ENCODE data around the gene NPAS3. TPM values are rescaled to one million over a fixed set of nuclear protein-coding genes. Genes with fewer than 3 reads are reported as not detected.

Gene NPAS3
- total RNA-seq, 1 donor from 2014 or later = 2.3 TPM

GRCh38 chr14:33165926-33166289 is 227.2 kb downstream of the NPAS3 start:
- no peak for DNase-seq (ENCODE audit: low spot score)

GRCh38 chr14:33175951-33176350 is 237.3 kb downstream of the NPAS3 start:
- DNase-seq (ENCODE audit: low spot score) = no peak

- DNase-seq (ENCODE audit: low spot score) = no peak
Measured at GRCh38 chr14:33184587-33184986, 245.9 kb downstream of the NPAS3 start.

- DNase-seq (ENCODE audit: low spot score) = no peak
Measured at GRCh38 chr14:33186656-33187055, 248.0 kb downstream of the NPAS3 start.

GRCh38 chr14:33188880-33189279 is 250.2 kb downstream of the NPAS3 start:
- no peak for DNase-seq (ENCODE audit: low spot score)

GRCh38 chr14:33191855-33192254 is 253.2 kb downstream of the NPAS3 start:
- no peak for DNase-seq (ENCODE audit: low spot score)

GRCh38 chr14:33194551-33194950 is 255.9 kb downstream of the NPAS3 start:
- DNase-seq (ENCODE audit: low spot score) = no peak

GRCh38 chr14:33198684-33199083 is 260.0 kb downstream of the NPAS3 start:
- no peak for DNase-seq (ENCODE audit: low spot score)

GRCh38 chr14:33201116-33201515 is 262.4 kb downstream of the NPAS3 start:
- DNase-seq (ENCODE audit: low spot score) = no peak

- DNase-seq (ENCODE audit: low spot score) = no peak
Measured at GRCh38 chr14:33206981-33207380, 268.3 kb downstream of the NPAS3 start.

- DNase-seq (ENCODE audit: low spot score) = no peak
Measured at GRCh38 chr14:33207467-33208017, 268.9 kb downstream of the NPAS3 start.

- DNase-seq (ENCODE audit: low spot score) = no peak
Measured at GRCh38 chr14:33210311-33210710, 271.6 kb downstream of the NPAS3 start.

- DNase-seq (ENCODE audit: low spot score) = no peak
Measured at GRCh38 chr14:33218026-33218425, 279.3 kb downstream of the NPAS3 start.

GRCh38 chr14:33219957-33220356 is 281.3 kb downstream of the NPAS3 start:
- no peak for DNase-seq (ENCODE audit: low spot score)

- no peak for DNase-seq (ENCODE audit: low spot score)
Measured at GRCh38 chr14:33229269-33229929, 290.7 kb downstream of the NPAS3 start.

- no peak for DNase-seq (ENCODE audit: low spot score)
Measured at GRCh38 chr14:33230021-33230420, 291.3 kb downstream of the NPAS3 start.

GRCh38 chr14:33232031-33232430 is 293.4 kb downstream of the NPAS3 start:
- DNase-seq (ENCODE audit: low spot score) = no peak

GRCh38 chr14:33237115-33237740 is 298.5 kb downstream of the NPAS3 start:
- no peak for DNase-seq (ENCODE audit: low spot score)

- no peak for DNase-seq (ENCODE audit: low spot score)
Measured at GRCh38 chr14:33239465-33239864, 300.8 kb downstream of the NPAS3 start.

GRCh38 chr14:33240466-33240865 is 301.8 kb downstream of the NPAS3 start:
- DNase-seq (ENCODE audit: low spot score) = no peak

- DNase-seq (ENCODE audit: low spot score) = no peak
Measured at GRCh38 chr14:33241331-33241730, 302.7 kb downstream of the NPAS3 start.

- no peak for DNase-seq (ENCODE audit: low spot score)
Measured at GRCh38 chr14:33249233-33249820, 310.6 kb downstream of the NPAS3 start.

GRCh38 chr14:33250963-33251362 is 312.3 kb downstream of the NPAS3 start:
- DNase-seq (ENCODE audit: low spot score) = no peak

All from ureter (tissue), 1 donor.